GM18505 (cell line): ENCODE measurements around the gene KCND1.
"Not testable (repeated sequence)": the region's sequence is repeated elsewhere in the genome, so short reads cannot be mapped to it uniquely, and the experiment has no call there.

ENCODE experiments used
- ATAC-seq: cut with Tn5 transposase; IDR thresholded peaks from one replicate; pipeline ENCODE4 v1.9.1; 2021; ENCODE audit not compliant: unreplicated experiment
- POLR2A ChIP-seq: IDR thresholded peaks from 4 replicates; pipeline ENCODE4 v1.6.1; 2011; ENCODE audit warnings: borderline replicate concordance; ENCODE audit not compliant: insufficient read depth, insufficient read length; ENCODE audit errors: extremely low read depth

KCND1 gene

DNA sequence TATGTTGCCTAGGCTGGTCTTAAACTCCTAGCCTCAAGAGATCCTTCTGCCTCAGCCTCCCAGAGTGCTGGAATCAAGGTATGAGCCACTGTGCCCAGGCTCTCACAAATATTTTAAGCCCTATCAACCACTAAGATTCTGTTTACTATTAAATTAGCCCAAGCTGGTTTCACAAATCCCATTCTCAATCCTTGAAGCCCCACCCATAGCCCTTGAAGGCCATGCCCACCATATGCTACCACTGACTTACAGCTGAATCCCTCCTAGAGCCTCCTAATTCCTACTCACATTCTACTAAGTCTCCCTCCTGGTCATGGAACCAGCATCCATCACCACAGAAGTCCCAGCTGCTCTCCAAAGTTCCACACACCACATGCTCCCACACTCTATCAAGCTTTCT, 20.7 kb upstream of the KCND1 start:
- no peak for TF ChIP-seq POLR2A
- ATAC-seq = no peak

DNA sequence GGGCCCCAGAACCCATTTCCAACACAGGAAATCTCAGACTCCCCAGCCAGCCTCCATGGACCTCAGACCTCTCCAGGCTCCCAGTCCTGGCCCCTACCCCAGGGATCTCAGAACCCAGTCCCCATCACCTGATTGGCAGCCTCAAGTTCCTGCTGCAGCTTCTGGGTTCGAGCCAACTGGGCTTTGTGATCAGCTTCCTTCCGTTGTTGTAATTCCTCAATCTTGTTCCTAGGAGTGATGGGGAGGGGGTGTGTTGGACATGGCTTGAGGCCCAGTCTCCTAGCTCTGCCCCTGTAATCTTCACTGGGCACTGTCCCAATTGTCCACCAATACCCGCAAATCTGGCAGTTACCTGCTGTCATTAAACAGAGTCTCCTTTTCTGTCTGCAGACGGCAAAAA, 17.8 kb upstream of the KCND1 start:
- no peak for TF ChIP-seq POLR2A
- ATAC-seq = no peak

DNA sequence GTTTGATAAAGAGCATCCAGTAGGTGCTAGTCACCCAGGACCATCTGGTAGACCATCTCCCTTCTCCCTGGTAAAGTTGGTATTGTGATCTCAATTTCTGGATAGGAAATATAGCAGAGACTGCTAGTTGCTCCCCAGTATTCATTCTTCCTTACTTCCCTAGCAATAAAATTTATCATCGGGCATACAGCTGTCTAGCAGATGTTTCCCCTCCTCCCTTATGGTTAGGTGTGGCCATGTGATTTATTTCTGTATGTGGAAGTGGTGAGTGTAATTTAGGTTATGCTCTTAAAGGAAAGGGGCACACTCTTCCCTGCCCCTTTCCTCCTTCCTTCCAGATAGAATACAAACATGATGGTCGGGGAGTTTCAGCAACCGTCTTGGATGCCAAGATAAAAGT, 12.3 kb upstream of the KCND1 start:
- TF ChIP-seq POLR2A = no peak
- ATAC-seq = no peak

DNA sequence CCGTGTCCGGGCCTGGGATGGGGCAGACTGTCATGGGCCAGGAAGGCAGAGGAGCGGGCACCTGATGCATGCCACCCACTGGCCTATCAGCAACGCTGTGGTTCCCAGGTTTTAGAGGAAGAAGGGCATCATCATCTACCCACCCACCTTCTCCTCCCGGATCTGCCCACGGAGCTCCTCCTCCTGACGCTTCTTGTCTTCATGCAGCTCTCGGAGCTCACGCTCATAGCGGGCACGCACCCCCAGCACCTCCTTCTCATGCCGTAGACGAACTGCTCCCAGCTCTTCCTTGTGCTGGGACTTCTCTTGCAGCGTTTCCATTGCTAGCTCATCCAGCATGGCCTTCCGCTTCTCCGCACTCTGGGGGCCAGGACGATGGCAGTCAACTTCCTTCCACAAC, 11.4 kb upstream of the KCND1 start:
- ATAC-seq = no peak
- no peak for TF ChIP-seq POLR2A

DNA sequence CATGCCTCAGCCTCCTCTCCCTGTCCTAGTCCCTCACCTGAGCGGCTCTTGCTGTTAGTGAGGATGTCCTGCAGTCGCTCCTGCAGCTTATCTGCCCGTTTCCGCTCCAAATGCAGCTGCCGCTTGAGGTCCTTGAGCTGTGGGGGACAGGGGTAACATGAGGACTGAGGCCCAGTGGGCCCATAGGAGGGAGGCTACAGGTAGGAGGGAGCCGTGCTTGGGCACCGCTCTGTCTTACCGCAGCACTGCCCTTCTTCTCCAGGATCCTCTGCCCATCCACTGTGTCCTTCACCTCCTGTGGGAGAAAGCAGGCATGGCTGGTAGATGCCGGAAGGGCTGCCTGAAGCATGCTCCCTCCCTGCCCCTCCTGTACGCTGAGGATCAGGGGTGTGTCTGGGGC, 9.5 kb upstream of the KCND1 start:
- ATAC-seq = no peak

DNA sequence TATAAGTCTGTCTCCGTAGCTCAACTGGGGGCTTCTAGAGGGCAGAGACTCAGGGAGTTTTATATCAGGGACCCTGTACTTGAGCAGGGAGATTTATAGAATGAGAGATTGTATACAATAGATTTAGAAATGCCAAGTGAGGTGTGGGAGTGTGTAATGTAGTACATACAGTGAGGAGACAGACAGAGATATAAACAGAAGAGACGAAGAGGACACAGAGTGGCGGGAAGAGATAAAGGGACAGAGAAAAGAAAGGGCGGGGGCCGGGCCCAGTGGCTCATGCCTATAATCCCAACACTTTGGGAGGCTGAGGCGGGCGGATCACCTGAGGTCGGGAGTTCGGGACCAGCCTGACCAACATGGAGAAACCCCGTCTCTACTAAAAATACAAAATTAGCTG, 8.7 kb upstream of the KCND1 start:
- not testable (repeated sequence) for ATAC-seq

More for the DNA sequence above, 9.5 kb upstream of the KCND1 start:
- TF ChIP-seq POLR2A = no peak

DNA sequence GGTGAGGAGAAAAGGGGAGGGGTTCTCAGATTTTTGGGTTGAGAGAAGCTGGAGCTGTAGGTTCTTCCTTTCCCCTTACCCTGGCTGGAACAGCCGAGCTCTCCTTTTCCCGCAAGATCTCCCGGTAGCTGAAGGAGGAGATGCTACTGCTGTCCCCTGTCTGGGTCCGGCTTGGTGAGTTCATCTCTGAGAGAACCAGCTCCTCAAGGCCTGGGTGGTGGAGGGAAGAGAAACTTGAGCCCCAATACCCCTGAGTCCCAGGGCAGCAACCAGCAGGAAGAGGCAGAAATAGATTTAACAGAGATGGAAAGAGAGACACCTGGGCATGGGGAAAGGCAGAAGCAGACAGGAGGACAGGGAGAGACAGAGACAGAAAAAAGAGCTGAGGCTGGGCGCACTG, 6.6 kb upstream of the KCND1 start:
- ATAC-seq = no peak
- no peak for TF ChIP-seq POLR2A

DNA sequence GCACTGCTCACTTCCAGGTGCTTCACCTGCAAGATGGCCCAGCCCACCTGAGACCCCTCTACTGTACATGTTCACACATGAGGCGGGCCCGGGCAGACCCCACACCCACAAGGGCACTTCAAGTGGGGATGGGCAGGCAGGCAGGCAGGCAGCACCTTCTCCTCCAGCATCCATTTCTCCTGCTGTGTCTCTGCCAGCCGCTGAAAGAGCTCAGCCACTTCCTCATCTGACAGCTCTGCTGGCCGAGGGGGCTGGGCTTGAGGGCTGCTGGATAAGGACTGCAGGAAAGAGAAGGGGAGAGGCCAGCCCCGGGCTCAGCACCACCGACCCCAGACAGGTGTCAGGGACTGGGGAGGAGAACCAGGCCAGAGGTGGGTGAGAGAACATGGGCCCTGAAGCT, 4.4 kb upstream of the KCND1 start:
- no peak for TF ChIP-seq POLR2A
- no peak for ATAC-seq

DNA sequence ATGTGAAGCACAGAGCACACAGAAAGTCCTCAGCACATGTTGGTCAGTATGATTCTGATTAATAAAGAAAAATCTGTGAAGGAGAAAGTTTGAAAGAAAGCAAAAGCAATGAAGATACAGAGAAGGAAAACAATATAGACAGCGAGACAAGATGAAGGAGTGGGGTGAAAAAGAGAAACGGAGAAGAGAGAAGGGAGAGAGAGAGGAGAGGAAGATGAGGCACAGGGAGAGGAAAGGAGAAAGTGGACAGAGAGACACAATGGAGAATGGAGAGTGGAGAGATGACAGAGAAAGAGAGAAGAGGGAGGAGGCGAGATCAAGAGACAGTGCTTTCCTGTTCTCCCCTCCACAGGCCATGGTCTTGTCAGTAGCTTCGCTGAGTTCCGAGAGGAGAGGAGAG, 3.9 kb upstream of the KCND1 start:
- TF ChIP-seq POLR2A = no peak
- no peak for ATAC-seq

DNA sequence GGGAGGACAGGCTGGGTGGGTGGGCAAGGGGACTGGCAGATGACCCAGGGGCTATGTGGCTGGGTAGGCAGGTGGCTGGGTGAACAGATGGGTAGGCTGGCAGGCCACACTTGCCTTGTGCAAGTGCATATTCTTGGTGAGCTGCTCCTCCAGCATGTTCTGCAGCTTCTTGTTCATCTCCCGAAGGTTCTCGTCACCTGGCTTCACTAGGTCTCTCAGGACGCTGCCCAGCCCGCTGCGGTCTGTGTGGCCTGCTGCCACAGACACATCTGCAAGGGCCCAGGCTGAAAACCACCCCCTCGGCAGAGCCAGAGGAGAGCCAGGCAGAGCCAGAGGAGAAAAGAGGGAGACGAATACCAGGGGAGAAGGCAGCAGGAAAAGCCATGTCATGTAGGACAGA, 3.4 kb upstream of the KCND1 start:
- no peak for ATAC-seq
- TF ChIP-seq POLR2A = no peak

DNA sequence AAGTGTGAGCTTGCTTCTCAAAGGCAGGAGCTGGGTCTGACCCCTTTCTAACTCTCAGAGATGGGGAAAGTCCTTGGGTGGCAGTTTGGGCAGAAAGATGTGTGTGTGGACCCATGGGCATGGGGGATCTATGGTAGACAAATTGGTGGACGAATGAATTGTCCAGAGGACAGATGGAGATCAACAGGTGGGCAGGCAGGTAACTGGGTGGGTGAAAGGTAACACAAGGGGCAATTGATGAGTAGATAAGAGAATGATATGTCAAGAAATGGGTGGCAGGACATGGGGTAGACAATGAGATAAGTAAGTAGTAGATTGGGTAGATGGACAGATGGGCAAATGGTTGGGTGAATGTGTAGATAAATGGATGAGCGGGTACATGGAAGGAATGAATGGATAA, 2.9 kb upstream of the KCND1 start:
- no peak for ATAC-seq
- TF ChIP-seq POLR2A = no peak

DNA sequence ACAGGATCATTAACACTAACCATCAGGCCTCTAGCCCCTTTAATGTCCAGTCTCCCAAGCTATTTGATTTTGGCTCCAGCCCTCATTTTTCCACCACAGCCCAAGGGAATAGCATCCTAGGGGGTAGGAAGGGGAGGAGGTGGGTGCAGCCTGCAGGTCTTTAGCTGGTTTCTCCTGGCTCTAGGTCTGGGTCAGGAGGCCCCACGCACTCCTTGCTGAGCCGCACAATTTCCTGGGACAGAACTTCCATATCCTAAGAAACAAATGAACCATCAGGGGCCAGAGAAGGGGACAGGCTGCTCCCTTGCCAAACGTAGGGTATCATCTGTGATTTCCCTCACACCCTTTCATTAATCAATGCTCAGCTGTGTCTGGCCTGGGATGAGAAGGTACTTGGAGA, 2.4 kb upstream of the KCND1 start:
- ATAC-seq = no peak
- no peak for TF ChIP-seq POLR2A

DNA sequence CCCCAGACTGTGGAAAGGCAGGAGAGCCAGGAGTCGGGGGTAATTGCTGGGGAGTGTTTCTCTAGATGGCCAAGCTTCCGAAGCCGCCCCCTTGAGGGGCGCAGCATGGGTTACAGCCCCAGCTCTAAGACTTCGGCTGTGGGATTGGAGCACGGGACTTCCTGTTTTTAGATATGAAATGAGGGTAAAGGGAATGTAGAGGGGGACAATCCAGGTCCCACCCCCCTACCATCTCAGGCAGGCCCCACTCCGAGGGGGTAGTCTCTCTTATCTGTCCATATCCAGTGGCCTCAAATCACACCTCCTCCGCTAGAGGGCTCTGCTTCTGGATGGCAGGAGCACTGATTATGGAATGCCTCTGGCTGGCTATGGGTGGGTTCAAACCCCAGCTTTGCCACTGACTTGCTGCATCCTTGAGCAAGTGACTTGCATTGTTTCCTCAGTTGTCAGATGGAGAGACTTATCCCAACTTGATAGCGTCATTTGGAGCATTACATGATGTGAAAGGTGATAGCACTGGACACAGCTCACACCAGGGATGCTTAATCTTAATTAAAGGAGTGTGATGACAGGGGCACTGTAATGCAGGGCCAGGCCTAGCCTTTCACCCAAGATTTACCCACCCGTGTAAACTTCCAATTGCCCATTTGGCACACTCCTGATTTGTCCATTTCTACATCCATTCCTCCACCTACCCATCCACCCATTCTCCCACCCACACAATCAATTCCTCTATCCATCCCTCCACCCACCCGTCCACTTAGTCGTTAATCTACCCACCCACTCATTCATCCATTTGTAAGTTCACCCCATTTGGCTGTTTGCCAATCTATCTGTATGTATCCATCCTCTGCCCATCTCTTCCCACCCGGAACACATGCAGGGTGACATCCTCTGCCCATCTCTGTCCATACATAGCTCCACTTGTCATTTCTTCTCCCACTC, 848 bp upstream of the KCND1 start:
- no peak for TF ChIP-seq POLR2A
- no peak for ATAC-seq

DNA sequence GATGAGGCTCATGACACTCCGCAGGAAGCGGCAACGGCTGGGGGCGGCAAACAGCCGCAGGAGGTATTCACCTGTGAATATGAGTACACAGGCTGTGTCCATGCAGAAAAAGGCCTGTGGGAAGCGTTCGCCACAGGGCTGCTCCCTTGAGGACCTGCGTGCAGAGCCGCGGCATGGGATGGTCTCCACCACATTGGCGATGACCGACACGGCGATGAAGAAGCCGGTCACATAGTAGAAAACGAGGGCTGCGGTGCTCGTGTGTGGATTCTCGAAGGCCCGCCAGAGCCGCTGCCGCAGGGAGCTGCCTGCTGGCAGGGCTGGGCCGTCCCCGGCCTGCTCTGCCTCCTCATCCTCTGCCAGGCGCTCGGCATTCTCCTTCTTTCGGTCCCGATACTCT, 2.2 kb downstream of the KCND1 start:
- no peak for ATAC-seq
- no peak for TF ChIP-seq POLR2A

DNA sequence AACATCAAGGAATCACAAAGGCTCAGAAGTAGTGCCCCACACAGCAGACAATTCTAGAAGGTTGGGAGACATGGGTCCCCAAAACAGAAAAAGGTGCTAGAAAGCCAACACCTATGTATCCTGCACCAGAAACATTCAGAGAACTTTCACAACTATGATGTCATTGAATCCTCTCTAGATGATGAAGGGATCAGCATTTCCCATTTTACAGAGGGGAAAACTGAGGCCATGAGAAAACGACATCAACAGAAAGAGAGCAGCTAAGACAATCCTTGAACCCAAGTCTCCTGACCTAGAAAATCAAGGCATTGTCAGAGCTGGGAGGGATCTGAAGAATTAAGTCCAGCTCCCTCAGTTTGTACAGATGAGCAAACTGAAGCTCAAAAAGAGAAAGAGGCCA, 3.3 kb downstream of the KCND1 start:
- TF ChIP-seq POLR2A = no peak
- no peak for ATAC-seq

DNA sequence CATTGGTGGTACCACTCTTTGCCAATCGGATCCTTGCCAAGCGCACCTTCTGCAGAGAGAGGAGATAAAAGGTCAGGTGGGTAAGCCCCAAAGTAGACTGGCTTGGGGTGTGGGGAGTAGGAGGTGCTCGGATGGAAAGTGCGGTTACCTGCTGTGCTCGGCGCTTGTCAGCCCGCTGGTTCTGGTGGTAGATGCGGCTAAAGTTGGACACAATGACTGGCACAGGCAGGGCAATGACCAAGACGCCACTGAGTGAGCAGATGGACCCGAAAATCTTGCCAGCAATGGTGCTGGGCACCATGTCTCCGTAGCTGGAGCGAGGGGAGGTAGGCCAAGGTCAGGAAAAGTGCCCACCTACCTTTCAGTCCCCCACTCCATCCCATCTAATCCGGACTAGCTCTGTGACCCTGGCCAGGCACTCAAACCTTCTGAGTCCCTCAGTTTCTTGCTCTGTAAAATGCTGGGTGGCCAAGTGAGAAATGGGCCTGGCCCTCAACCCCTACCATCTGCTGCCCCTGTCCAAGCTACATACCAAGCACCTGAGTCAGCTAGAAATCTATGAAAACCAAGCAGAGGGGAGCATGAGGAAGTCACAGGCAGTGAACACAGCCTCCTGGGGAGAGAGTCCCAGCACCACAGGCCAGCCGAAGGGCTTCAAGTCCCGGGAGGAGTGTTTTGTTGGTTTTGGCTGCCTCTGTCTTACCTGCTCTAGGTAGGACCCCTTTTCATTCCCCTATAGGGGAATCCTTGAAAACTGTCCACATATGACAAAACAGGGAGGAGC, 4.7 kb downstream of the KCND1 start:
- TF ChIP-seq POLR2A = no peak
- no peak for ATAC-seq
